SK-N-MC (cell line): Measurements from ENCODE around the gene NOSTRIN.

Experiments used
- EZH2 ChIP-seq: fragments of 200-600 bp; sonication (generic); IDR thresholded peaks from one replicate; pipeline ENCODE4 v1.6.1; 2017; ENCODE audit warnings: antibody characterized with exemption
- FOXP2 ChIP-seq: optimal IDR thresholded peaks from 2 replicates; pipeline ENCODE3; 2011; ENCODE audit warnings: mild to moderate bottlenecking, moderate library complexity; ENCODE audit not compliant: insufficient read depth; ENCODE audit errors: extremely low read length, control extremely low read depth
- POLR2AphosphoS5 ChIP-seq: IDR thresholded peaks from 2 replicates; pipeline ENCODE4 v1.6.1; 2012; ENCODE audit warnings: mild to moderate bottlenecking, low read depth, low read length, borderline replicate concordance

DNA sequence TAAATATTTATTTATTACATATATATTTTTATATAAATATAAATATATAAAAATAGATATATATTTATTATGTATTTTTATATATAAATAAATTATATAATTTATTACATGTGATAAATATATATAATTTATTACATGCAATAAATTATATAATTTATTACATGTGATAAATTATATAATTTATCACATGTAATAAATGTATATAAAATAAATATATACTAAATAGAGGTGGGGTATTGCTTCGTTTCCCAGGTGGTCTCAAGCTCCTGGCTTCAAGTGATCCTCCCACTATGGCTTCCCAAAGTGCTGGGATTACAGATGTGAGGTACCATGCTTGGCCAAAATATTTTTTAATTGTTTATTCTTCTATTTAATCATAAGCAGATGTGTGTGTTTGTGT lies 95.0 kb downstream of the NOSTRIN start:
- TF ChIP-seq POLR2AphosphoS5 (no peak), EZH2 (no peak), FOXP2 (no peak)
